ENCODE measurements around the gene MSX2. TPM values are rescaled to one million over a fixed set of nuclear protein-coding genes. Genes with fewer than 3 reads are reported as not detected.

MSX2 gene
- total RNA-seq, 1 experiment from 2014 or later = 11.3 TPM

DNA sequence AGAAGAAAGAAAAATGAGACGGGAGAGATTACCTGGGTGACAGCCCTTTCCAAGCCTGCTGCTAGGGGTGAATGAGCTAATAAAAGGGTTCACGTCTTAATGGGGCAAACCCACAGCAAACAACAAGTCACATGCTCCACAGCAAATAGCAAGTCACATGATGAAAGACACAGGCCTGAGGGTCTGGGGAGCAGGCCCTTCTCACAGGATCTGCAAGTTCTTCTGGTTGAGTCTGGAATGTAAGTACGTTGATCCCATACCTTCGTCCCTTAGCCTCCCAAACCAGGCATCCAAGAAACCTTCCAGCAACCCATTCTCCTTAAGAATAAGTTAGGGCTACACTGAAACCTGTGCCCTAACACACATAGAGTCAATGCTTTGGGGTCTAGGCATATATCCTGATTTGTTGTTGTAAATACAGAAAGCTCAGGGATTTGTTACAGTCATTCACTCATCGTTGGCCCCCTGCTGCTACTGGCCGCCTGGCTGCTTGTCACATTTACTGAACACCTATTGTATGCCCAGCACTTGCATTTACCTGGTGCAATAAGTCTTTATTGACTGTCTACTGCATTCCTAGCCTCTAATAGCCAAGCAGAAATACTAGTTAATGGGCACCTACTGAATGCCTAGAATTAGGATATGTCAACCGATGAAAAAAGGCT lies 43.3 kb upstream of the MSX2 start:
- Histone ChIP-seq H3K9me2 (ENCODE audit: insufficient read depth) (no peaks in the 10 kb centered on the region), H3K27me3 (ENCODE audit: insufficient read depth, low read length) (no peaks in the 10 kb centered on the region), H4K20me1 (ENCODE audit: insufficient read depth) (no peaks in the 10 kb centered on the region), H3K4me1 (ENCODE audit: control insufficient read depth in 1 of 2, insufficient read depth in 2 of 2, low read length in 2 of 2) (no peaks in the 10 kb centered on the region), H3K79me2 (ENCODE audit: insufficient read depth, low read length) (no peaks in the 10 kb centered on the region), H2AFZ (ENCODE audit: low read depth, low read length, poor library complexity, severe bottlenecking) (no peak overlapping the region), H3K4me3 (replicated peaks in 1 of 2; ENCODE audit: low read depth in 1 of 2, low read length in 2 of 2) (no peak overlapping the region), H3K27ac (ENCODE audit: low read depth, low read length) (no peak overlapping the region), H3K4me2 (ENCODE audit: low read length) (no peak overlapping the region), H3K9me3 (ENCODE audit: control insufficient read depth in 1 of 2, insufficient read depth in 1 of 2, low read depth in 1 of 2, low read length in 2 of 2) (no peaks in the 10 kb centered on the region), H3K9ac (ENCODE audit: low read length) (no peak overlapping the region), H3K36me3 (ENCODE audit: control insufficient read depth in 1 of 2, insufficient read depth in 2 of 2, low read length in 2 of 2) (no peaks in the 10 kb centered on the region)
- ChIA-PET RAD21 (ENCODE audit: low non-redundant PET in 1 of 2, low total read pairs in 2 of 2, uncharacterized antibody in 2 of 2, unreplicated experiment in 2 of 2) (no interaction called here), CTCF (no interaction called here), POLR2A (no interaction called here)
- DNase-seq (ENCODE audit: low read depth, low spot score) (no peak), ATAC-seq (no peak)
- no TSS peak for BruUV-seq (replicated peaks)
- intact Hi-C loops (cut with micrococcal nuclease) = no loop called here
- TF ChIP-seq TCF7L2 (IDR thresholded peaks at IDR 0.05; ENCODE audit: borderline replicate concordance, extremely low read depth, insufficient read depth, insufficient read length) (no peak), EZH2 (IDR thresholded peaks at IDR 0.05) (no peak), ELF1 (IDR thresholded peaks at IDR 0.05; ENCODE audit: borderline replicate concordance, low read depth) (no peak), YY1 (IDR thresholded peaks at IDR 0.05; ENCODE audit: extremely low read depth, insufficient replicate concordance, low read depth, low read length) (no peak), POLR2A (IDR thresholded peaks at IDR 0.05; ENCODE audit: borderline replicate concordance, extremely low read depth, insufficient read depth, insufficient read length) (no peak), EGR1 (IDR thresholded peaks at IDR 0.05; ENCODE audit: low read depth) (no peak), CEBPB (IDR thresholded peaks at IDR 0.05; ENCODE audit: low read depth) (no peak), RAD21 (IDR thresholded peaks at IDR 0.05; ENCODE audit: low read depth) (no peak), ZNF274 (IDR thresholded peaks at IDR 0.05; ENCODE audit: low read depth, low read length) (no peak), FOSL1 (IDR thresholded peaks at IDR 0.05; ENCODE audit: low read depth) (no peak)
- TF ChIP-seq, protein P1, sequence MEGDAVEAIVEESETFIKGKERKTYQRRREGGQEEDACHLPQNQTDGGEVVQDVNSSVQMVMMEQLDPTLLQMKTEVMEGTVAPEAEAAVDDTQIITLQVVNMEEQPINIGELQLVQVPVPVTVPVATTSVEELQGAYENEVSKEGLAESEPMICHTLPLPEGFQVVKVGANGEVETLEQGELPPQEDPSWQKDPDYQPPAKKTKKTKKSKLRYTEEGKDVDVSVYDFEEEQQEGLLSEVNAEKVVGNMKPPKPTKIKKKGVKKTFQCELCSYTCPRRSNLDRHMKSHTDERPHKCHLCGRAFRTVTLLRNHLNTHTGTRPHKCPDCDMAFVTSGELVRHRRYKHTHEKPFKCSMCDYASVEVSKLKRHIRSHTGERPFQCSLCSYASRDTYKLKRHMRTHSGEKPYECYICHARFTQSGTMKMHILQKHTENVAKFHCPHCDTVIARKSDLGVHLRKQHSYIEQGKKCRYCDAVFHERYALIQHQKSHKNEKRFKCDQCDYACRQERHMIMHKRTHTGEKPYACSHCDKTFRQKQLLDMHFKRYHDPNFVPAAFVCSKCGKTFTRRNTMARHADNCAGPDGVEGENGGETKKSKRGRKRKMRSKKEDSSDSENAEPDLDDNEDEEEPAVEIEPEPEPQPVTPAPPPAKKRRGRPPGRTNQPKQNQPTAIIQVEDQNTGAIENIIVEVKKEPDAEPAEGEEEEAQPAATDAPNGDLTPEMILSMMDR (IDR thresholded peaks at IDR 0.05 in 2 of 3, conservative IDR thresholded peaks at IDR 0.05 in 1 of 3; ENCODE audit: borderline replicate concordance in 1 of 3, insufficient read depth in 1 of 3, low read depth in 2 of 3, low read length in 2 of 3) = no peak
- TF ChIP-seq, protein P2, sequence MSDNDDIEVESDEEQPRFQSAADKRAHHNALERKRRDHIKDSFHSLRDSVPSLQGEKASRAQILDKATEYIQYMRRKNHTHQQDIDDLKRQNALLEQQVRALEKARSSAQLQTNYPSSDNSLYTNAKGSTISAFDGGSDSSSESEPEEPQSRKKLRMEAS (IDR thresholded peaks at IDR 0.05) = no peak
- TF ChIP-seq, protein P3, sequence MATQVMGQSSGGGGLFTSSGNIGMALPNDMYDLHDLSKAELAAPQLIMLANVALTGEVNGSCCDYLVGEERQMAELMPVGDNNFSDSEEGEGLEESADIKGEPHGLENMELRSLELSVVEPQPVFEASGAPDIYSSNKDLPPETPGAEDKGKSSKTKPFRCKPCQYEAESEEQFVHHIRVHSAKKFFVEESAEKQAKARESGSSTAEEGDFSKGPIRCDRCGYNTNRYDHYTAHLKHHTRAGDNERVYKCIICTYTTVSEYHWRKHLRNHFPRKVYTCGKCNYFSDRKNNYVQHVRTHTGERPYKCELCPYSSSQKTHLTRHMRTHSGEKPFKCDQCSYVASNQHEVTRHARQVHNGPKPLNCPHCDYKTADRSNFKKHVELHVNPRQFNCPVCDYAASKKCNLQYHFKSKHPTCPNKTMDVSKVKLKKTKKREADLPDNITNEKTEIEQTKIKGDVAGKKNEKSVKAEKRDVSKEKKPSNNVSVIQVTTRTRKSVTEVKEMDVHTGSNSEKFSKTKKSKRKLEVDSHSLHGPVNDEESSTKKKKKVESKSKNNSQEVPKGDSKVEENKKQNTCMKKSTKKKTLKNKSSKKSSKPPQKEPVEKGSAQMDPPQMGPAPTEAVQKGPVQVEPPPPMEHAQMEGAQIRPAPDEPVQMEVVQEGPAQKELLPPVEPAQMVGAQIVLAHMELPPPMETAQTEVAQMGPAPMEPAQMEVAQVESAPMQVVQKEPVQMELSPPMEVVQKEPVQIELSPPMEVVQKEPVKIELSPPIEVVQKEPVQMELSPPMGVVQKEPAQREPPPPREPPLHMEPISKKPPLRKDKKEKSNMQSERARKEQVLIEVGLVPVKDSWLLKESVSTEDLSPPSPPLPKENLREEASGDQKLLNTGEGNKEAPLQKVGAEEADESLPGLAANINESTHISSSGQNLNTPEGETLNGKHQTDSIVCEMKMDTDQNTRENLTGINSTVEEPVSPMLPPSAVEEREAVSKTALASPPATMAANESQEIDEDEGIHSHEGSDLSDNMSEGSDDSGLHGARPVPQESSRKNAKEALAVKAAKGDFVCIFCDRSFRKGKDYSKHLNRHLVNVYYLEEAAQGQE (IDR thresholded peaks at IDR 0.05; ENCODE audit: low read depth) = no peak
